Neuron (in vitro differentiated cells): ENCODE results near the gene PIEZO2.

Experiments
- H2AFZ ChIP-seq: one replicate; pipeline ENCODE4 v1.6.1; 2013; ENCODE audit warnings: low read depth, mild to moderate bottlenecking, inconsistent platforms, low read length, moderate library complexity
- H3K27me3 ChIP-seq: one replicate; pipeline ENCODE4 v1.6.1; 2013; ENCODE audit warnings: low read length; ENCODE audit not compliant: insufficient read depth
- H3K36me3 ChIP-seq: one replicate; pipeline ENCODE4 v1.6.1; 2013; ENCODE audit warnings: low read length; ENCODE audit not compliant: insufficient read depth
- H3K4me1 ChIP-seq: one replicate; pipeline ENCODE4 v1.6.1; 2013; ENCODE audit warnings: low read length; ENCODE audit not compliant: insufficient read depth
- H3K4me3 ChIP-seq: 2 replicates; pipeline ENCODE4 v1.5.1; 2013; ENCODE audit warnings: mild to moderate bottlenecking, low read length, moderate library complexity
- H3K9me3 ChIP-seq: one replicate; pipeline ENCODE4 v1.6.1; 2013; ENCODE audit warnings: low read length

Gene PIEZO2

GRCh38 chr18:10686308-10686707, 463.1 kb downstream of the PIEZO2 start:
- H3K4me1 ChIP-seq: no peaks in the 10 kb centered on the region
- H3K36me3 ChIP-seq: no peaks in the 10 kb centered on the region
- no peak overlapping the region for H3K4me3 ChIP-seq
- H3K9me3 ChIP-seq: no peaks in the 10 kb centered on the region
- H2AFZ ChIP-seq: no peak overlapping the region
- no peaks in the 10 kb centered on the region for H3K27me3 ChIP-seq

GRCh38 chr18:10685484-10685883, 463.9 kb downstream of the PIEZO2 start:
- Histone ChIP-seq H3K4me1 (no peaks in the 10 kb centered on the region), H2AFZ (no peak overlapping the region), H3K27me3 (no peaks in the 10 kb centered on the region), H3K4me3 (no peak overlapping the region), H3K9me3 (no peaks in the 10 kb centered on the region), H3K36me3 (no peaks in the 10 kb centered on the region)

- Histone ChIP-seq H3K27me3 (no peaks in the 10 kb centered on the region), H3K4me3 (no peak overlapping the region), H2AFZ (no peak overlapping the region), H3K4me1 (no peaks in the 10 kb centered on the region), H3K9me3 (no peaks in the 10 kb centered on the region), H3K36me3 (no peaks in the 10 kb centered on the region)
Observed at GRCh38 chr18:10682368-10682714, 467.0 kb downstream of the PIEZO2 start.

GRCh38 chr18:10681581-10682367, 467.6 kb downstream of the PIEZO2 start:
- H3K36me3 ChIP-seq: no peaks in the 10 kb centered on the region
- no peaks in the 10 kb centered on the region for H3K27me3 ChIP-seq
- no peaks in the 10 kb centered on the region for H3K4me1 ChIP-seq
- no peak overlapping the region for H2AFZ ChIP-seq
- no peaks in the 10 kb centered on the region for H3K9me3 ChIP-seq
- no peak overlapping the region for H3K4me3 ChIP-seq

- Histone ChIP-seq H3K4me3 (no peak overlapping the region), H3K9me3 (no peaks in the 10 kb centered on the region), H2AFZ (no peak overlapping the region), H3K27me3 (no peaks in the 10 kb centered on the region), H3K36me3 (no peaks in the 10 kb centered on the region), H3K4me1 (no peaks in the 10 kb centered on the region)
Observed at GRCh38 chr18:10680271-10680596, 469.1 kb downstream of the PIEZO2 start.

GRCh38 chr18:10679557-10680270, 469.7 kb downstream of the PIEZO2 start:
- H2AFZ ChIP-seq: no peak overlapping the region
- no peak overlapping the region for H3K4me3 ChIP-seq
- H3K36me3 ChIP-seq: no peaks in the 10 kb centered on the region
- H3K9me3 ChIP-seq: no peaks in the 10 kb centered on the region
- no peaks in the 10 kb centered on the region for H3K4me1 ChIP-seq
- no peaks in the 10 kb centered on the region for H3K27me3 ChIP-seq

GRCh38 chr18:10671441-10671840, 477.9 kb downstream of the PIEZO2 start:
- H3K27me3 ChIP-seq: no peaks in the 10 kb centered on the region
- no peaks in the 10 kb centered on the region for H3K9me3 ChIP-seq

GRCh38 chr18:10670856-10671255, 478.5 kb downstream of the PIEZO2 start:
- no peaks in the 10 kb centered on the region for H3K36me3 ChIP-seq
- H3K4me3 ChIP-seq: no peak overlapping the region
- no peaks in the 10 kb centered on the region for H3K27me3 ChIP-seq
- no peaks in the 10 kb centered on the region for H3K9me3 ChIP-seq
- H2AFZ ChIP-seq: no peak overlapping the region
- peaks cover 3% of the 10 kb centered on the region for H3K4me1 ChIP-seq

More at GRCh38 chr18:10671441-10671840, 477.9 kb downstream of the PIEZO2 start:
- no peaks in the 10 kb centered on the region for H3K36me3 ChIP-seq
- H2AFZ ChIP-seq: no peak overlapping the region
- no peak overlapping the region for H3K4me3 ChIP-seq
- peaks cover 3% of the 10 kb centered on the region for H3K4me1 ChIP-seq

GRCh38 chr18:10669441-10670100, 479.8 kb downstream of the PIEZO2 start:
- Histone ChIP-seq H3K27me3 (no peaks in the 10 kb centered on the region), H2AFZ (no peak overlapping the region), H3K36me3 (no peaks in the 10 kb centered on the region), H3K4me1 (peaks cover 3% of the 10 kb centered on the region), H3K4me3 (no peak overlapping the region), H3K9me3 (no peaks in the 10 kb centered on the region)

- H3K36me3 ChIP-seq: no peaks in the 10 kb centered on the region
Observed at GRCh38 chr18:10663750-10664149, 485.6 kb downstream of the PIEZO2 start.

GRCh38 chr18:10661317-10661716, 488.1 kb downstream of the PIEZO2 start:
- Histone ChIP-seq H3K27me3 (no peaks in the 10 kb centered on the region), H3K36me3 (no peaks in the 10 kb centered on the region), H3K4me1 (peaks cover 3% of the 10 kb centered on the region), H3K4me3 (no peak overlapping the region), H3K9me3 (no peaks in the 10 kb centered on the region), H2AFZ (no peak overlapping the region)

More at GRCh38 chr18:10663750-10664149, 485.6 kb downstream of the PIEZO2 start:
- Histone ChIP-seq H3K9me3 (no peaks in the 10 kb centered on the region), H3K27me3 (no peaks in the 10 kb centered on the region), H2AFZ (no peak overlapping the region), H3K4me1 (peaks cover 3% of the 10 kb centered on the region), H3K4me3 (no peak overlapping the region)

- H3K36me3 ChIP-seq: no peaks in the 10 kb centered on the region
- peaks cover 3% of the 10 kb centered on the region for H3K4me1 ChIP-seq
- no peak overlapping the region for H2AFZ ChIP-seq
- no peaks in the 10 kb centered on the region for H3K9me3 ChIP-seq
- H3K4me3 ChIP-seq: no peak overlapping the region
- H3K27me3 ChIP-seq: no peaks in the 10 kb centered on the region
Observed at GRCh38 chr18:10660179-10660884, 489.0 kb downstream of the PIEZO2 start.

GRCh38 chr18:10659594-10659993, 489.8 kb downstream of the PIEZO2 start:
- no peaks in the 10 kb centered on the region for H3K9me3 ChIP-seq
- no peak overlapping the region for H3K4me3 ChIP-seq
- H3K27me3 ChIP-seq: no peaks in the 10 kb centered on the region
- H2AFZ ChIP-seq: no peak overlapping the region
- no peaks in the 10 kb centered on the region for H3K36me3 ChIP-seq
- H3K4me1 ChIP-seq: peaks cover 3% of the 10 kb centered on the region
